Spleen (tissue), 7 donors: ENCODE measurements around the gene URB1.

ENCODE experiments used
- CTCF ChIP-seq, 11 experiments: fragments of 200-600 bp in 7 of 11; fragments of 450-650 bp in 4 of 11; sonication (generic) in 4 of 11; IDR thresholded peaks in 8 of 11; conservative IDR thresholded peaks in 3 of 11; 1 replicate in 7 of 11; 2 replicates in 4 of 11; pipeline versions ENCODE4 v1.4.0 to v1.8.0; 2016 to 2021; ENCODE audit warnings: antibody characterized with exemption in 11 of 11, inconsistent platforms in 4 of 11, mild to moderate bottlenecking in 1 of 11
- POLR2A ChIP-seq, 3 donors: fragments of 450-650 bp; IDR thresholded peaks; one replicate each; pipeline ENCODE4 v1.5.1; 2017; ENCODE audit warnings: antibody characterized with exemption in 3 of 3, mild to moderate bottlenecking in 1 of 3
- POLR2AphosphoS5 ChIP-seq, 3 donors: sonication (generic); formaldehyde crosslinking; IDR thresholded peaks; one replicate each; pipeline ENCODE4 v1.5.1; 2017; ENCODE audit warnings: antibody characterized with exemption in 3 of 3
- donor health status: DM: no; HTN: no; CAD: no; lungs with moderate emphysema.
- donor health status: DM: no; HTN: no; CAD: no.
- donor health status: DM: no; HTN: no; CAD: no.

- TF ChIP-seq CTCF (IDR thresholded peaks at IDR 0.05 in 8 of 11, conservative IDR thresholded peaks at IDR 0.05 in 3 of 11) (no peak), POLR2A (IDR thresholded peaks at IDR 0.05) (no peak), POLR2AphosphoS5 (IDR thresholded peaks at IDR 0.05) (no peak)
These were observed 24.4 kb downstream of the URB1 start for GRCh38 chr21:32368386-32368785.
